NCI-H2196 treated with DMSO at 0.1 percent for 48 hours (cell line): ENCODE data around the gene TCF25.
"Not testable (repeated sequence)": the region's sequence is repeated elsewhere in the genome, so short reads cannot be mapped to it uniquely, and the experiment has no call there.

Experiments used
- DNase-seq: peaks from one replicate; lab custom pipeline; 2025; ENCODE audit not compliant: unreplicated experiment; lab: John Stamatoyannopoulos, UW

The TCF25 gene

GRCh38 chr16:89918453-89919347 lies 45.3 kb downstream of the TCF25 start, which contains the start of gene MC1R:
Gene MC1R, plus strand, starts transcription at chr16:89918862. Its CDS starts 397 bp downstream, at chr16:89919259.
- no peak for DNase-seq

- DNase-seq = no peak
Observed at GRCh38 chr16:89919535-89920406, 46.4 kb downstream of the TCF25 start.

- no peak for DNase-seq
Observed at GRCh38 chr16:89920723-89921122, 47.3 kb downstream of the TCF25 start.

- DNase-seq = no peak
Observed at GRCh38 chr16:89921131-89921701, 47.8 kb downstream of the TCF25 start.

- no peak for DNase-seq
Observed at GRCh38 chr16:89921702-89922476, 48.5 kb downstream of the TCF25 start.

GRCh38 chr16:89922477-89922883 lies 49.1 kb downstream of the TCF25 start:
- no peak for DNase-seq

- DNase-seq = peak; percentile 49
Observed at GRCh38 chr16:89922884-89923639, 49.7 kb downstream of the TCF25 start, which contains the start of gene TUBB3. Gene TUBB3, plus strand, starts transcription at chr16:89923342. Its CDS starts 60 bp downstream, at chr16:89923402.

- DNase-seq = no peak
Observed at GRCh38 chr16:89923640-89924296, 50.4 kb downstream of the TCF25 start.

- DNase-seq = peak; percentile 14
Observed at GRCh38 chr16:89924297-89924924, 51.0 kb downstream of the TCF25 start.

- no peak for DNase-seq
Observed at GRCh38 chr16:89924925-89925307, 51.5 kb downstream of the TCF25 start.

- no peak for DNase-seq
Observed at GRCh38 chr16:89925596-89926079, 52.2 kb downstream of the TCF25 start.

GRCh38 chr16:89931305-89931896 lies 58.0 kb downstream of the TCF25 start:
- no peak for DNase-seq

- DNase-seq = no peak
Observed at GRCh38 chr16:89931964-89932363, 58.6 kb downstream of the TCF25 start.

- not testable (repeated sequence) for DNase-seq
Observed at GRCh38 chr16:89934019-89934418, 60.6 kb downstream of the TCF25 start.

GRCh38 chr16:89934611-89935553 lies 61.5 kb downstream of the TCF25 start:
- DNase-seq = no peak

GRCh38 chr16:89935620-89936019 lies 62.2 kb downstream of the TCF25 start:
- not testable (repeated sequence) for DNase-seq

- DNase-seq = no peak
Observed at GRCh38 chr16:89936034-89936433, 62.6 kb downstream of the TCF25 start.
